Keratinocyte (primary cell): ENCODE data around the gene MET. TPM values are rescaled to one million over a fixed set of nuclear protein-coding genes. Genes with fewer than 3 reads are reported as not detected.

Source experiments
- DNase-seq: peaks from one replicate; pipeline ENCODE4 v3.0.0-alpha.2; 2011; ENCODE audit warnings: low read depth, missing footprints, low spot score
- FAIRE-seq: peaks from 2 replicates; lab custom pipeline; 2011; peaks lifted over from hg19 to GRCh38; lab: Jason Lieb, UNC
- H2AFZ ChIP-seq: 2 replicates; pipeline ENCODE4 v1.6.0; 2012; ENCODE audit warnings: low read length, control low read depth, inconsistent platforms; ENCODE audit not compliant: control insufficient read depth
- H3K27ac ChIP-seq: 2 replicates; pipeline ENCODE4 v1.5.1; 2011; ENCODE audit warnings: low read length; ENCODE audit not compliant: control insufficient read depth, insufficient read depth
- H3K27me3 ChIP-seq: 3 replicates; pipeline ENCODE4 v1.6.0; 2011; ENCODE audit warnings: low read length; ENCODE audit not compliant: control insufficient read depth, insufficient read depth; ENCODE audit errors: extremely low read depth
- H3K36me3 ChIP-seq, 2 experiments: 2 replicates in 1 of 2; 3 replicates in 1 of 2; pipeline ENCODE4 v1.5.1; 2011; ENCODE audit warnings: low read length in 2 of 2, mild to moderate bottlenecking in 1 of 2; ENCODE audit not compliant: control insufficient read depth in 2 of 2, insufficient read depth in 2 of 2; ENCODE audit errors: extremely low read depth in 1 of 2
- H3K4me1 ChIP-seq: 3 replicates; pipeline ENCODE4 v1.5.1; 2011; ENCODE audit warnings: low read length; ENCODE audit not compliant: control insufficient read depth, insufficient read depth; ENCODE audit errors: extremely low read depth
- H3K4me2 ChIP-seq: 3 replicates; pipeline ENCODE4 v1.6.0; 2011; ENCODE audit warnings: low read depth, low read length; ENCODE audit not compliant: control insufficient read depth, insufficient read depth; ENCODE audit errors: extremely low read depth
- H3K4me3 ChIP-seq, 3 experiments: fragments of 200-600 bp in 1 of 3; sonication (generic) in 1 of 3; 2 replicates in 2 of 3; 3 replicates in 1 of 3; pipeline ENCODE4 v1.5.1; 2011 to 2016; ENCODE audit warnings: low read length in 3 of 3, mild to moderate bottlenecking in 3 of 3, control low read depth in 2 of 3, inconsistent platforms in 1 of 3, low read depth in 1 of 3, mixed read lengths in 1 of 3, mixed run types in 1 of 3, moderate library complexity in 1 of 3; ENCODE audit not compliant: control insufficient read depth in 2 of 3, insufficient read depth in 2 of 3; ENCODE audit errors: extremely low read depth in 1 of 3
- H3K79me2 ChIP-seq: 2 replicates; pipeline ENCODE4 v1.6.0; 2012; ENCODE audit warnings: low read length; ENCODE audit not compliant: control insufficient read depth, insufficient read depth
- H3K9ac ChIP-seq: 3 replicates; pipeline ENCODE4 v1.6.0; 2011; ENCODE audit warnings: low read length; ENCODE audit not compliant: control insufficient read depth, insufficient read depth; ENCODE audit errors: extremely low read depth
- H3K9me1 ChIP-seq: 3 replicates; pipeline ENCODE4 v1.6.0; 2011; ENCODE audit warnings: low read length; ENCODE audit not compliant: control insufficient read depth, insufficient read depth; ENCODE audit errors: extremely low read depth
- H3K9me3 ChIP-seq: 2 replicates; pipeline ENCODE4 v1.5.1; 2012; ENCODE audit warnings: low read depth, low read length; ENCODE audit not compliant: control insufficient read depth
- H4K20me1 ChIP-seq: 3 replicates; pipeline ENCODE4 v1.6.0; 2011; ENCODE audit warnings: low read length; ENCODE audit not compliant: control insufficient read depth, insufficient read depth; ENCODE audit errors: extremely low read depth
- CTCF ChIP-seq, 3 experiments: IDR thresholded peaks in 1 of 3; conservative IDR thresholded peaks in 1 of 3; optimal IDR thresholded peaks in 1 of 3; 2 replicates in 2 of 3; 3 replicates in 1 of 3; pipeline versions ENCODE3 to v1.5.1; 2011; ENCODE audit warnings: low read length in 3 of 3, mild to moderate bottlenecking in 3 of 3, moderate library complexity in 2 of 3, control low read depth in 1 of 3, inconsistent platforms in 1 of 3; ENCODE audit not compliant: insufficient read depth in 2 of 3; ENCODE audit errors: extremely low read depth in 1 of 3
- EZH2 ChIP-seq: IDR thresholded peaks from one replicate; pipeline ENCODE4 v1.6.1; 2012; ENCODE audit warnings: inconsistent platforms, mild to moderate bottlenecking, low read length, moderate library complexity
- dilution Hi-C: fragments of 300-500 bp; cut with MboI; formaldehyde crosslinking; loops from one replicate; pipeline ENCODE4 v1.7.0; 2020; ENCODE audit warnings: low sequenced_read_pairs; ENCODE audit not compliant: extremely low pct_ligation_motif_present
- polyA plus RNA-seq, 5 experiments: library from polyadenylated mRNA; depleted of rRNA in 3 of 5; stranded (reverse) in 3 of 5; stranded (forward) in 1 of 5; unstranded in 1 of 5; fragments of >200 nt; gene quantifications; 1 replicate in 1 of 5; 2 replicates in 3 of 5; 3 replicates in 1 of 5; pipeline versions ENCODE4 v1.2.1 to v1.2.3, GENCODE V29; 2011 to 2012; ENCODE audit warnings: missing spikeins in 2 of 5, low read depth in 1 of 5, low replicate concordance in 1 of 5

Gene MET
- polyA plus RNA-seq, 1 donor (not counting 4 experiments of a cell fraction or from before 2014, with no cell fraction given), result 117 TPM

GRCh38 chr7:116710764-116711452 is 38.9 kb downstream of the MET start:
- TF ChIP-seq EZH2, result no peak
- no peak for TF ChIP-seq CTCF (optimal IDR thresholded peaks at IDR 0.05 in 1 of 3, IDR thresholded peaks at IDR 0.05 in 1 of 3, conservative IDR thresholded peaks at IDR 0.05 in 1 of 3; ENCODE audit: extremely low read depth in 1 of 3, insufficient read depth in 2 of 3, low read length in 3 of 3)
- Histone ChIP-seq H3K9ac (no peak overlapping the region), H3K9me3 (no peaks in the 10 kb centered on the region), H3K27me3 (no peaks in the 10 kb centered on the region), H3K4me3 (no peak overlapping the region), H4K20me1 (no peaks in the 10 kb centered on the region), H3K79me2 (peaks cover 90% of the 10 kb centered on the region), H3K4me2 (no peak overlapping the region), H3K9me1 (no peaks in the 10 kb centered on the region), H3K27ac (peak overlapping the region; percentile 59), H3K36me3 (peaks cover 5 to 21% of the 10 kb centered on the region in 2 experiments), H3K4me1 (peaks cover 67% of the 10 kb centered on the region), H2AFZ (no peak overlapping the region)
- no peak for DNase-seq
- no peak for FAIRE-seq
- dilution Hi-C loops, result no loop called here

GRCh38 chr7:116711790-116712189 is 39.8 kb downstream of the MET start:
- no peak for DNase-seq
- Histone ChIP-seq H3K9me1 (no peaks in the 10 kb centered on the region), H3K9ac (no peak overlapping the region), H3K36me3 (peaks cover 5 to 21% of the 10 kb centered on the region in 2 experiments), H3K27ac (peak overlapping the region; percentile 59), H3K4me1 (peaks cover 67% of the 10 kb centered on the region), H3K79me2 (peaks cover 84% of the 10 kb centered on the region), H3K4me3 (no peak overlapping the region), H3K27me3 (no peaks in the 10 kb centered on the region), H2AFZ (no peak overlapping the region), H3K9me3 (no peaks in the 10 kb centered on the region), H4K20me1 (no peaks in the 10 kb centered on the region), H3K4me2 (no peak overlapping the region)
- dilution Hi-C loops, result no loop called here
- peak; percentile 86 for FAIRE-seq
- TF ChIP-seq EZH2 (no peak), CTCF (optimal IDR thresholded peaks at IDR 0.05 in 1 of 3, IDR thresholded peaks at IDR 0.05 in 1 of 3, conservative IDR thresholded peaks at IDR 0.05 in 1 of 3; ENCODE audit: extremely low read depth in 1 of 3, insufficient read depth in 2 of 3, low read length in 3 of 3) (no peak)
